ENCODE measurements around the gene GSTM3. TPM values are rescaled to one million over a fixed set of nuclear protein-coding genes. Genes with fewer than 3 reads are reported as not detected.

GSTM3 gene
- total and polyA plus RNA-seq, 9 of the 15 experiments (the other 6 are each of a cell fraction or from before 2014, with no cell fraction given): 3.9 to 24.5 (median 9.4) TPM

DNA sequence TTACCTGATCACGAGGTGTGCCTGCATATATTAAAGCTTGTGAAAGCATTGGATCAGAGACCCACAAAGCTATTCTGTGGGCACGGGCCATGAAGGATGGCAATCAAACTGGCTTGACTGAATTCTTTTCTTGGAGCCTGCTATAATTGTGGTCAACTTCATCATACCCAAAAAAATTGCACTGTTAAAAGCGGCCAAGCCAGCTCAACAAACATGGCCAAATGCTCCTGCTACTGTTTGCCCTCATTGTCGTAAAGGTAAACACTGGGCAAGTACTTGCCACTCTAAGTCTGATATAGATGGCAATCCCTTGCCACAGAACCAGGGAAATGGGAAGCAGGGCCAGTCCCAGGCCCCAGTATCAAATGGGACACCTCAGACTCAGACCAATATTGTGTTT, 35.4 kb downstream of the GSTM3 start:
- WGBS (ENCODE audit: insufficient coverage, low coverage, missing lambda C conversion rate): 2% methylated on average over 4 of the region's 4 CpGs
- CTCF ChIA-PET (ENCODE audit: low intra/inter-chr PET ratio): no interaction called here
- H4K20me1 ChIP-seq (replicated peaks; ENCODE audit: control insufficient read depth, insufficient read depth, low read length): no peaks in the 10 kb centered on the region
- H3K4me1 ChIP-seq (replicated peaks in 1 of 2; ENCODE audit: control insufficient read depth in 2 of 2, insufficient read depth in 2 of 2, low read length in 2 of 2): no peaks in the 10 kb centered on the region; a peak in 1 of 5 replicates
- no peaks in the 10 kb centered on the region for H3K36me3 ChIP-seq (ENCODE audit: control insufficient read depth, insufficient read depth, low read length)
- no peak overlapping the region for H3K27ac ChIP-seq (ENCODE audit: extremely low read depth, low read depth, low read length)
- FAIRE-seq (no peak), DNase-seq (ENCODE audit: extremely low read depth in 1 of 4, low spot score in 3 of 4) (peak in 3 of 4 experiments; percentile 0 to 1 (median 0)), ATAC-seq (no peak)
- no peak overlapping the region for H3K4me2 ChIP-seq (ENCODE audit: insufficient read depth, low read length)
- in situ Hi-C loops (cut with MboI) (no loop called here), intact Hi-C loops (cut with micrococcal nuclease) (loop anchor here (5.0 kb wide), 1 partner anchor 33 kb away; no protein-coding TSS in a partner anchor)
- no peak for TF ChIP-seq ZNF175 (CRISPR knock-in tag; IDR thresholded peaks at IDR 0.05; ENCODE audit: low read depth)
- TF ChIP-seq, protein P1, sequence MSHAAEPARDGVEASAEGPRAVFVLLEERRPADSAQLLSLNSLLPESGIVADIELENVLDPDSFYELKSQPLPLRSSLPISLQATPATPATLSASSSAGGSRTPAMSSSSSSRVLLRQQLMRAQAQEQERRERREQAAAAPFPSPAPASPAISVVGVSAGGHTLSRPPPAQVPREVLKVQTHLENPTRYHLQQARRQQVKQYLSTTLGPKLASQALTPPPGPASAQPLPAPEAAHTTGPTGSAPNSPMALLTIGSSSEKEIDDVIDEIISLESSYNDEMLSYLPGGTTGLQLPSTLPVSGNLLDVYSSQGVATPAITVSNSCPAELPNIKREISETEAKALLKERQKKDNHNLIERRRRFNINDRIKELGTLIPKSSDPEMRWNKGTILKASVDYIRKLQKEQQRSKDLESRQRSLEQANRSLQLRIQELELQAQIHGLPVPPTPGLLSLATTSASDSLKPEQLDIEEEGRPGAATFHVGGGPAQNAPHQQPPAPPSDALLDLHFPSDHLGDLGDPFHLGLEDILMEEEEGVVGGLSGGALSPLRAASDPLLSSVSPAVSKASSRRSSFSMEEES (CRISPR knock-in tag; IDR thresholded peaks at IDR 0.05): 0 out of 2 replicates have a peak, but pooled peaks have one; percentile 10
- no peak for TF ChIP-seq SRF (CRISPR knock-in tag; IDR thresholded peaks at IDR 0.05)
- POLR2A ChIA-PET: interaction anchor here (0.6 to 0.7 kb wide), 3 partner anchors 279 to 1512 kb away, joined by 3 read pairs; partner anchors contain the start of gene AHCYL1
- H3K9me1 ChIP-seq (ENCODE audit: control insufficient read depth, insufficient read depth, low read length): no peaks in the 10 kb centered on the region
- H3K9ac ChIP-seq (ENCODE audit: insufficient read depth in 1 of 2, low read depth in 2 of 2, low read length in 2 of 2): no peak overlapping the region
- peaks cover 12% of the 10 kb centered on the region for H3K9me3 ChIP-seq (replicated peaks; ENCODE audit: control insufficient read depth, insufficient read depth, low read depth, low read length)
- H3K79me2 ChIP-seq (ENCODE audit: control insufficient read depth, insufficient read depth, low read length): no peaks in the 10 kb centered on the region
- BruUV-seq (replicated peaks): no TSS peak
- H3K27me3 ChIP-seq (ENCODE audit: control insufficient read depth in 2 of 2, insufficient read depth in 2 of 2, low read length in 2 of 2): peaks cover 0 to 8% of the 10 kb centered on the region in 2 experiments; a peak in 2 of 5 replicates
- no peak overlapping the region for H2AFZ ChIP-seq (ENCODE audit: low read depth, low read length)
- H3K4me3 ChIP-seq: no peak overlapping the region
